Ovary (tissue), 9 donors: ENCODE measurements around the gene SHC3. TPM values are rescaled to one million over a fixed set of nuclear protein-coding genes. Genes with fewer than 3 reads are reported as not detected.

ENCODE experiments used
- DNase-seq, 5 donors: peaks; one replicate each; pipeline ENCODE4 v3.0.0-alpha.2; 2019 to 2020
- H3K27ac ChIP-seq, 2 donors: fragments of 200-600 bp; one replicate each; pipeline versions ENCODE4 v1.5.1 to v1.8.0; 2019 to 2022
- H3K27me3 ChIP-seq: fragments of 200-600 bp; one replicate; pipeline ENCODE4 v1.8.0; 2022
- H3K36me3 ChIP-seq: fragments of 200-600 bp; sonication (generic); one replicate; pipeline ENCODE4 v1.5.1; 2019
- H3K4me1 ChIP-seq: one replicate; pipeline ENCODE4 v1.8.1; 2013; ENCODE audit warnings: mild to moderate bottlenecking, moderate library complexity; ENCODE audit not compliant: insufficient read depth
- H3K4me3 ChIP-seq: fragments of 200-600 bp; sonication (generic); one replicate; pipeline ENCODE4 v1.5.1; 2017
- H3K9me3 ChIP-seq, 2 donors: fragments of 200-600 bp in 1 of 2; sonication (generic) in 1 of 2; one replicate each; pipeline versions ENCODE4 v1.5.1 to v1.8.1; 2013 to 2019; ENCODE audit warnings: mild to moderate bottlenecking in 1 of 2, moderate library complexity in 1 of 2
- EP300 ChIP-seq: sonication (generic); formaldehyde crosslinking; IDR thresholded peaks from one replicate; pipeline ENCODE4 v1.6.1; 2017; ENCODE audit warnings: antibody characterized with exemption
- POLR2A ChIP-seq: fragments of 450-650 bp; IDR thresholded peaks from one replicate; pipeline ENCODE4 v1.6.1; 2017; ENCODE audit warnings: antibody characterized with exemption, mild to moderate bottlenecking, moderate library complexity
- WGBS, 3 donors: extraction: QIAGEN DNeasy Blood & Tissue Kit in 1 of 3; methylation state at CpG; one replicate each; pipeline versions ENCODE4 v1.1.5 to v1.1.7; 2013 to 2017; 5-methylcytosine and 5-hydroxymethylcytosine counted together
- intact Hi-C, 4 donors: fragments of 100-400 bp; cut with DNase I; formaldehyde crosslinking; loops; one replicate each; pipeline versions ENCODE4 v1.11.0 to v1.15.1; 2022 to 2023
- polyA plus RNA-seq, 2 donors: library from polyadenylated mRNA; stranded (reverse); fragments of 200-250 nt in 1 of 2; fragments of 350-450 nt in 1 of 2; fragmentation: Illumina TruSeq in 1 of 2; extraction: RNeasy Lipid Tissue Mini Kit (QIAGEN cat#74804) in 1 of 2; gene quantifications; one replicate each; pipeline ENCODE4 v1.2.3, GENCODE V29; 2013 to 2014
- total RNA-seq, 7 donors: library from RNA; depleted of rRNA in 2 of 7; stranded (reverse); fragments of >200 nt in 2 of 7; fragmentation: NEBNext Ultra II Directional in 3 of 7; extraction: Animal tissue kit (Norgen Biotek cat#: 25700) in 3 of 7; gene quantifications; one replicate each; pipeline versions ENCODE4 v1.1.0 to v1.2.4, GENCODE V29; 2016 to 2023
- TF ChIP-seq, protein P1 (sequence below), 3 donors: fragments of 450-650 bp in 2 of 3; fragments of 200-600 bp in 1 of 3; IDR thresholded peaks; one replicate each; pipeline versions ENCODE4 v1.5.1 to v1.8.0; 2016 to 2022; ENCODE audit warnings: antibody characterized with exemption in 3 of 3, mild to moderate bottlenecking in 1 of 3
- donor health status: DM: no; HTN: no; CAD: no; lungs with moderate emphysema.
- donor health status: DM: no; HTN: no; CAD: no.
- donor health status: Bipolar disorder and iron deficiency.
- donor health status: DM: yes; HTN: yes; CAD: no.
- donor health status: DM: no; HTN: no; CAD: no.
- donor health status: DM: yes; HTN: yes; CAD: no.

SHC3 gene
- total and polyA plus RNA-seq, 9 donors, result 0.05 to 1.0 (median 0.46) TPM

DNA sequence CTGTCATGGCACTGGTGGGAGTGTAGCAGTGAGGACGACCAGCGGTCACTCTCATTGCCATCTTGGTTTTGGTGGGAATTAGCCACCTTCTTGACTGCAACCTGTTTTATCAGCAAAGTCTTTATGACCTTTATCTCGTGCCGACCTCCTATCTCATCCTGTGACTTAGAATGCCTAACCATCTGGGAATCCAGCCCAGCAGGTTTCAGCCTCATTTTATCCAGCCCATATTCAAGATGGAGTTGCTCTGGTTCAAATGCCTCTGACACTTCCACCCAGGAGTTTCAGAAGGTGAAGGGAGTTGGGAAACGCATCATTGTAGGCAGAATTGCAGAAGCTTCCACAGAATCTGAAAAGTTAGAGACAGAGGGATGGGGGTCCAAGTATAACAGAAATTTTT, 35.4 kb downstream of the SHC3 start:
- 88 to 92% (median 91%) methylated on average over 5 of the region's 5 CpGs for WGBS, 3 donors
- Histone ChIP-seq H3K4me3 (no peak overlapping the region), H3K9me3 (no peaks in the 10 kb centered on the region), H3K36me3 (no peaks in the 10 kb centered on the region), H3K4me1 (no peaks in the 10 kb centered on the region), H3K27me3 (no peaks in the 10 kb centered on the region), H3K27ac (no peak overlapping the region)
- DNase-seq, result no peak
- intact Hi-C loops, result no loop called here
- no peak for TF ChIP-seq EP300
- TF ChIP-seq POLR2A, result no peak
- TF ChIP-seq, protein P1, sequence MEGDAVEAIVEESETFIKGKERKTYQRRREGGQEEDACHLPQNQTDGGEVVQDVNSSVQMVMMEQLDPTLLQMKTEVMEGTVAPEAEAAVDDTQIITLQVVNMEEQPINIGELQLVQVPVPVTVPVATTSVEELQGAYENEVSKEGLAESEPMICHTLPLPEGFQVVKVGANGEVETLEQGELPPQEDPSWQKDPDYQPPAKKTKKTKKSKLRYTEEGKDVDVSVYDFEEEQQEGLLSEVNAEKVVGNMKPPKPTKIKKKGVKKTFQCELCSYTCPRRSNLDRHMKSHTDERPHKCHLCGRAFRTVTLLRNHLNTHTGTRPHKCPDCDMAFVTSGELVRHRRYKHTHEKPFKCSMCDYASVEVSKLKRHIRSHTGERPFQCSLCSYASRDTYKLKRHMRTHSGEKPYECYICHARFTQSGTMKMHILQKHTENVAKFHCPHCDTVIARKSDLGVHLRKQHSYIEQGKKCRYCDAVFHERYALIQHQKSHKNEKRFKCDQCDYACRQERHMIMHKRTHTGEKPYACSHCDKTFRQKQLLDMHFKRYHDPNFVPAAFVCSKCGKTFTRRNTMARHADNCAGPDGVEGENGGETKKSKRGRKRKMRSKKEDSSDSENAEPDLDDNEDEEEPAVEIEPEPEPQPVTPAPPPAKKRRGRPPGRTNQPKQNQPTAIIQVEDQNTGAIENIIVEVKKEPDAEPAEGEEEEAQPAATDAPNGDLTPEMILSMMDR (IDR thresholded peaks at IDR 0.05), result no peak

DNA sequence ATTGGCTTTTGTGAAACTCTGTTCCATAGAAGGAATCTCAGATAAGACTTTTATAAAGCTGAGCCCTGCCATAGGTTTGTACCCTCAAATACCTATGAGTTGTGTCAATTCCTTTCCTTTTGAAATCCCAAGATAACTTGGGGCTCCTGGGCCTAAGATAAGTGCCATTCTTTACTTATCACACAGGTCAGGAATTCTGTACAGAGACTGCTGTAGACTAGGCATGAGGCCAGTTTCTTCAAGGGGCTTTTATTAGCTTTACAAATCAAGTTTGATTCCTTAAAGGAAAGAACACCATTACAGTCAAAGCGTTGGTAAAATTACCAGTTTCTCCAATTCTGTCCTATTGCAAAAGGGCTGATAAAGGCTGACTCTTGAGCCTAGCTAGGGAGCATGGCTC, 39.2 kb downstream of the SHC3 start:
- Histone ChIP-seq H3K9me3 (no peaks in the 10 kb centered on the region), H3K27me3 (no peaks in the 10 kb centered on the region), H3K4me1 (no peaks in the 10 kb centered on the region), H3K4me3 (no peak overlapping the region), H3K36me3 (no peaks in the 10 kb centered on the region), H3K27ac (no peak overlapping the region)
- 79 to 93% (median 90%) methylated on average over 1 of the region's 1 CpG for WGBS, 3 donors
- no peak for DNase-seq
- intact Hi-C loops, result no loop called here
- TF ChIP-seq POLR2A, result no peak
- TF ChIP-seq, protein P1 (IDR thresholded peaks at IDR 0.05), result no peak
- TF ChIP-seq EP300, result no peak

DNA sequence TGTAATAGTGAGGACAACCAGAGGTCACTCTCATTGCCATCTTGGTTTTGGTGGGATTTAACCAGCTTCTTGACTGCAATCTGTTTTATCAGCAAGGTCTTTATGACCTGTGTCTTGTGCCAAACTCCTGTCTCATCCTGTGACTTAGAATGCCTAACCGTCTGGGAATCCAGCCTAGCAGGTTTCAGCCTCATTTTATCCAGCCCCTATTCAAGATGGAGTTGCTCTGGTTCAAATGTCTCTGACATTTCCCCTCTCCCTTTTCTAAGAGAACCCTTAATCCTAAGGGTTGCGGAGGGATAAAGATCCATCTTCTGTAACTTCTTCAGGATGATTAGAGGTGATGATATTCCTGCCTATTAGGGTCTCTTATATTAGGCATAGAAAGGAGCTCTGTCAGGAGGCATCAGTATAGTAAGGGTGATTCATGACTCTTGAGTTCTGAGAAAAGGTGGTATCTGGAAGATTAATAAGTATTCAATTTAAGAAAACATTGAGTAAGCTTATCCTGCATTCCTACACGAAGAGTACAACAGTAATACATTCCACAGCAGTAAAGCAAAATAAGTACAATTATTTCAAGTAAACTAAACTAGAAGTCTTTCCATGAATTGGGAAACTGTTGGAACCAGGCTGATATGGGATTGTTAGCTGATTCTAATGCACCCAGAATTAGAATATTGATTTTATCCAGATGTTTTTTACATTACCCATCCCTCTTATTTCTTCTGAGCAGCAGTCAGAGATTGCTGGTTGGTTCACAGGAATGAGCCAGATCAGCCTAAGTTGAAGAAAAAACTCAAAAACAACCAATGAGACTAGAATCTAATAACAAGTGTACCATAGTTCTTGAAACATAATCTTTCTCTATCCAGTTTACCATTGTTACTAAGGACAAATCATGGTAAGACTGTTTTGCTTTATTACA, 39.9 kb downstream of the SHC3 start:
- WGBS, 3 donors, result 52 to 56% (median 54%) methylated on average over 3 of the region's 3 CpGs
- Histone ChIP-seq H3K4me3 (no peak overlapping the region), H3K36me3 (no peaks in the 10 kb centered on the region), H3K9me3 (no peaks in the 10 kb centered on the region), H3K27ac (no peak overlapping the region), H3K4me1 (no peaks in the 10 kb centered on the region), H3K27me3 (no peaks in the 10 kb centered on the region)
- TF ChIP-seq, protein P1 (IDR thresholded peaks at IDR 0.05), result no peak
- no peak for TF ChIP-seq POLR2A
- TF ChIP-seq EP300, result no peak
- intact Hi-C loops, result no loop called here
- no peak for DNase-seq

DNA sequence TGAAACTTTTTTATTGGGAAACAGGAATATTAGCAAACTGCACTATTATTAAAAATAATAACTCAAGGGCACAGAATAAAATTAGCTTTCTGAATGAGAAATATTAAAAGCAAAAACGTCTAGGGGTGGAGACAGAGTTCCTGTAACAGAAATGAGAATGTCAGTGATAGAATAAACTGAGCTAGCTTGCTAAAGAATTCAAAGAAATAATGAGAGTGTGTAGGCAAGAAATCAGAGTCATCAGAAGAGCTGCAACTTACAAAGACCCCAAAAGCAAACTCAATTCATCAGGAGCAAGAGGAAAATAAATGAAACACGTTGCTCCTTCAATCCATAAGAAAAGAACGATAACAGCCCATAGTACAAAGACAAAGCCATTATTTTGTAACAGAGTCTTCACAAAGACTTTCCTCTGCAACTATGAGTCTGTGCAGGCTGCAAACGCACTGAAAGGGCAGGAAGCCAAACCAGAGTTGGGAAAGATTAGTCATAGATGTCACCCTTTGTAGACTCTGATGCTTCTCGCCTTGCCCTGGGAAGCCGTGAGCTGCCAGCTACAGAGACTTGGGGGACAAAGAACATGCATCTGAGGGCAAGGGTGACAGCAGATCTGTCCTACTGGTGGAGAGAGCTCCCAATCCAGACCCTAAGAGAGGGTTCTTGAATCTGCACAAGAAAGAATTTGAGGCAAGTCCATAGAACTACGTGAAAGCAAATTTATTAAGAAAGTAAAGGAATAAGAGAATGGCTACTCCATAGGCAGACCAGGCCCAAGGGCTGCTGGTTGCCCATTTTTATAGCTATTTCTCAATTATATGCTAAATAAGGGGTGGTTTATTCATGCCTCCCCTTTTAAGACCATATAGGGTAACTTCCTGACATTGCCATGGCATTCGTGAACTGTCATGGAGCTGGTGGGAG, 40.8 kb downstream of the SHC3 start:
- Histone ChIP-seq H3K27me3 (no peaks in the 10 kb centered on the region), H3K9me3 (no peaks in the 10 kb centered on the region), H3K36me3 (no peaks in the 10 kb centered on the region), H3K4me3 (no peak overlapping the region), H3K27ac (no peak overlapping the region), H3K4me1 (no peaks in the 10 kb centered on the region)
- DNase-seq, result peak in 3 of 5 donors; percentile 14 to 40 (median 14)
- WGBS, 3 donors, result 50 to 56% (median 56%) methylated on average over 8 of the region's 8 CpGs
- intact Hi-C loops, result no loop called here
- TF ChIP-seq POLR2A (no peak), EP300 (no peak)
- TF ChIP-seq, protein P1 (IDR thresholded peaks at IDR 0.05), result no peak
